GM19035 (cell line): ENCODE results near the gene EIF4EBP2.

Experiments used
- ATAC-seq: cut with Tn5 transposase; IDR thresholded peaks from one replicate; pipeline ENCODE4 v1.9.1; 2021; ENCODE audit not compliant: unreplicated experiment

The EIF4EBP2 gene

GRCh38 chr10:70459774-70460490 lies 56.0 kb downstream of the EIF4EBP2 start:
- ATAC-seq = no peak

- no peak for ATAC-seq
Measured at GRCh38 chr10:70461397-70462348, 57.7 kb downstream of the EIF4EBP2 start.

DNA sequence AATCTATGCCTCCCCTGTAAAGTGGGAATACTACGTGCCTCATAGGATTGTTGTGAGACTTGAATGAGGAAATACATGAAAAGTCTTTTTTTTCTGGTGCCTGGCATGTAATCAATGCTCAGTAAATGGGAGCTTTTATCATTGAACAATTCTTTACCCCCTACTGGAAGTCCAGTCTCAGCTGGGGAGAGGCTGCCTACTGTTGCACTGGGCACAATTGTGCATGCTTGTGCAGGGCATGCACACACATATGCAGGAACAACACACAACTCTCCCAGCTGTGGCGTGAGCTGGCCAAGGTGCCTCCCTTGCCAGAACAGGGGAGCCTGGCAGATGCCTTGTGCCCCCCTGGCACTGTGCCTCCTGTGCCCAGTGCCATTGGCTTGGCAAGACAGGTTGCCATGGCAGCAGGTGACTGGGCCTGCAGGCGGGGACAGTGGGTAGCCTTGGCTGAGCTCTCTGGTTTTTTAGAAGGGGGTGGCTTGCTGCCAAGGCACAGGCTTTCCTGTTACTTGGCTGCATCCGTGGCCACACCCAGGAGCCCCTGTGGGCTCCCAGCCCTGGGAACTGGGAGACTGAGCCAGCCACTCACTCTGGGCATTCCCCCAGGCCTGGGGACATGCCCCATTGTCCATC lies 58.5 kb downstream of the EIF4EBP2 start:
- ATAC-seq = no peak

DNA sequence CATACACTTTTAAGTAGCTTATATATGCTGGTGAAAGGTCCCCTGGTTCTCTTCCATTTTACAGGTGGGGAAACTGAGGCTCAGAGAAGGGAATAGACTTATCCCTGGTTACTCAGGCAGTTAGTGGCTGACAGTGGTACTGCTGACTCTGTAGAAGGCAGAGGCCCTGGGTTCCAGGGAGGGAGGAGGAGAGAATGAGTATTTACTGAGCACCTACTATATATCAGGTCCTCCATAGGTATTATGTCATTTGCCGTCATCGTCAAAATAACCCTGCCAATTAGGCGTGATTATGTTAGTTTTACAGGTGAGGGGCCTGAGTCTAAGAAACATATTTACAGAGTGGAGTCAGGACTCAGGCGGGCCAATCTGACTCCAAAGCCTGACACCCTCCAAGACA lies 61.3 kb downstream of the EIF4EBP2 start:
- no peak for ATAC-seq

GRCh38 chr10:70465832-70466231 lies 61.9 kb downstream of the EIF4EBP2 start:
- ATAC-seq = no peak

GRCh38 chr10:70466951-70467350 lies 63.0 kb downstream of the EIF4EBP2 start:
- ATAC-seq = no peak

GRCh38 chr10:70472799-70473454 lies 69.0 kb downstream of the EIF4EBP2 start:
- ATAC-seq = no peak

GRCh38 chr10:70474780-70475179 lies 70.8 kb downstream of the EIF4EBP2 start:
- ATAC-seq = no peak

DNA sequence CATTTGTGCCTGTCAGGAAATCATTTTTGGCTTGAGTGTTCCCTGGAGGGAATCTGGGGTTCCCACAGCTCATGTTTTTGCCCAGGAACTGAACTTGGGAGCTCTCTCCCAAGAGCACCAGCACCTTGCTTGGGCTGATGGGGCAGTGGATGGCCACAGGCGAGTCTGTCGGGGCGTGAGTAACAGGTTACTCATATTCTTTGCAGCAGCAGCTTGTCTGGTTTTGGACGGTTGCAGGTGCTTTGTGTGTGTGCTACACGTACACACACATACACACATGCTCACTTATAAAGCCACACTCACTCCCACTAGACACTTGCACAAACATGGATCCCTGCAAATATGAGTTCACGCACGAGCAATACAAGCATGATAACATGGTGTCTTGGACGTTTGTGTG lies 71.7 kb downstream of the EIF4EBP2 start:
- ATAC-seq = no peak

DNA sequence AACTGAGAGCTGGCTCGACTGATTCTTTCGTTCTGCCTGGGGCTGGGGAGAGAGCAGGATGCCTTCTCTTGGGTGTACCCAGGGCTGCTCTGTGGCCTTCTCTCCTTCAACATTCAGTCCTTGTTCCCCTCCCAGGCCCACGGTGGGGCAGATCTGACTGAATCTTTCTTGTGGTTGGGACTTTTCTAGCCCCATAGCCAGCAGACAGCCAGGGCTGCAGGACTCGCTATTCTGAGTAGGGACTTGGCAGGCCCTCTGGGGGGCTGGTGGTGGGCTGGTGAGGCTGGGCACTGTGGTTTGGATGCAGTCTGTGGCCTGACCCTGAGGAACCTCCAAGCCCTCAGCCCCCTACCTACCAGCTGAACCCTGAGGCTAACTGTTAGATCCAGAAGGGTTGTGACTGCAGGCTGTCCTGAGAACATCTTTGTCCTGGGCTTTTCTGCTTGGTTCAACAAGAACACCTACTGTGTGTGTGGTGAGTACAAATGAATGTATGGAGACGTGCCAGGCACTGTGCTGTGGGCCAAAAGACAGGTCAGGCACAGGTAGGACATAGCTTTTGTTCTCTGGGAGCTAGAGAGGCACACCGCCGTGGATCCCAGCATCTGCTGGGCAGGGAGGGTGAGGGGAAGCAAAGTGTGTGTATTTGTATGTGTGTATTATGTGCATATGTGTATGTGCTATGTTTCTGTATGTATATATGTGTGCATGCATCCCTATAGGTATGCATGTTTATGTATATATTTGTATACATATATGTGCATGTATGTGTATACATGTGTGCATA lies 72.5 kb downstream of the EIF4EBP2 start:
- no peak for ATAC-seq

- ATAC-seq = no peak
Measured at GRCh38 chr10:70477661-70478162, 73.8 kb downstream of the EIF4EBP2 start.
